Endothelial cell of umbilical vein (primary cell): ENCODE results near the gene LCE1F. TPM values are rescaled to one million over a fixed set of nuclear protein-coding genes. Genes with fewer than 3 reads are reported as not detected.

ENCODE experiments used
- BruUV-seq: library from RNA; stranded (reverse); fragments of 400-500 nt; replicated peaks from 2 replicates; lab custom pipeline; 2021; lab: Mats Ljungman, UMichigan
- CTCF ChIA-PET: fragments of 300-600, 350-600 bp; sonication (Branson Sonifier 250); formaldehyde crosslinking; loops from one replicate; lab custom pipeline; 2021; ENCODE audit warnings: antibody characterized with exemption, inconsistent platforms; lab: Charles Lee
- POLR2A ChIA-PET: fragments of 300-600, 350-600 bp; sonication (Branson Sonifier 250); formaldehyde crosslinking; loops from one replicate; lab custom pipeline; 2021; ENCODE audit warnings: antibody characterized with exemption, inconsistent platforms; lab: Charles Lee
- DNase-seq: peaks from one replicate; pipeline ENCODE4 v3.0.0-alpha.2; 2011; ENCODE audit warnings: low read depth, low spot score
- FAIRE-seq: peaks from 2 replicates; lab custom pipeline; 2011; peaks lifted over from hg19 to GRCh38; lab: Jason Lieb, UNC
- H2AFZ ChIP-seq: 2 replicates; pipeline ENCODE4 v1.6.0; 2012; ENCODE audit warnings: low read depth, low read length, control low read depth, inconsistent platforms
- H3K27ac ChIP-seq: 2 replicates; pipeline ENCODE4 v1.5.1; 2011; ENCODE audit warnings: low read depth, mild to moderate bottlenecking, control low read depth, low read length, moderate library complexity; ENCODE audit not compliant: insufficient read depth
- H3K27me3 ChIP-seq, 2 experiments: 2 replicates each; pipeline versions ENCODE4 v1.6.0 to v1.6.1; 2011; ENCODE audit warnings: low read length in 2 of 2, mixed read lengths in 1 of 2; ENCODE audit not compliant: control insufficient read depth in 2 of 2, insufficient read depth in 2 of 2
- H3K36me3 ChIP-seq, 2 experiments: 2 replicates in 1 of 2; 3 replicates in 1 of 2; pipeline ENCODE4 v1.5.1; 2011; ENCODE audit warnings: low read length in 2 of 2, mild to moderate bottlenecking in 1 of 2, moderate library complexity in 1 of 2; ENCODE audit not compliant: control insufficient read depth in 2 of 2, insufficient read depth in 2 of 2; ENCODE audit errors: extremely low read depth in 1 of 2
- H3K4me1 ChIP-seq: 3 replicates; pipeline ENCODE4 v1.5.1; 2011; ENCODE audit warnings: mild to moderate bottlenecking, low read length; ENCODE audit not compliant: control insufficient read depth, insufficient read depth; ENCODE audit errors: extremely low read depth
- H3K4me2 ChIP-seq: 2 replicates; pipeline ENCODE4 v1.6.1; 2011; ENCODE audit warnings: low read length, control low read depth, mixed read lengths; ENCODE audit not compliant: insufficient read depth
- H3K4me3 ChIP-seq, 3 experiments: fragments of 200-600 bp in 1 of 3; sonication (generic), shearing (Covaris generic) in 1 of 3; replicated peaks in 1 of 3; 2 replicates each; pipeline ENCODE4 v1.5.1; 2011 to 2016; ENCODE audit warnings: control low read depth in 3 of 3, low read length in 3 of 3, mild to moderate bottlenecking in 2 of 3, inconsistent platforms in 1 of 3, low read depth in 1 of 3, moderate library complexity in 1 of 3; ENCODE audit not compliant: insufficient read depth in 1 of 3
- H3K79me2 ChIP-seq: 2 replicates; pipeline ENCODE4 v1.6.0; 2012; ENCODE audit warnings: low read length, inconsistent platforms; ENCODE audit not compliant: control insufficient read depth, insufficient read depth
- H3K9ac ChIP-seq: replicated peaks from 2 replicates; pipeline ENCODE3; 2011; ENCODE audit warnings: low read length, control low read depth; ENCODE audit not compliant: insufficient read depth; ENCODE audit errors: extremely low read depth
- H3K9me1 ChIP-seq: replicated peaks from 3 replicates; pipeline ENCODE4 v1.6.0; 2011; ENCODE audit warnings: mild to moderate bottlenecking, low read length; ENCODE audit not compliant: control insufficient read depth, insufficient read depth; ENCODE audit errors: extremely low read depth
- H3K9me3 ChIP-seq: replicated peaks from 2 replicates; pipeline ENCODE4 v1.5.1; 2012; ENCODE audit warnings: low read length, inconsistent platforms; ENCODE audit not compliant: control insufficient read depth, insufficient read depth
- H4K20me1 ChIP-seq: replicated peaks from 2 replicates; pipeline ENCODE3; 2011; ENCODE audit warnings: mild to moderate bottlenecking, low read length; ENCODE audit not compliant: control insufficient read depth, insufficient read depth; ENCODE audit errors: extremely low read depth
- CTCF ChIP-seq, 2 donors: IDR thresholded peaks; 1 replicate in 1 of 2; 2 replicates in 1 of 2; pipeline ENCODE4 v1.5.1; 2011; ENCODE audit warnings: low read length in 2 of 2, mild to moderate bottlenecking in 2 of 2, moderate library complexity in 2 of 2, control low read depth in 1 of 2, inconsistent platforms in 1 of 2, low read depth in 1 of 2; ENCODE audit not compliant: insufficient read depth in 1 of 2; ENCODE audit errors: extremely low read depth in 1 of 2
- EZH2 ChIP-seq: IDR thresholded peaks from 2 replicates; pipeline ENCODE4 v1.6.1; 2012; ENCODE audit warnings: borderline replicate concordance, low read depth, mild to moderate bottlenecking, moderate library complexity, low read length, inconsistent platforms; ENCODE audit not compliant: severe bottlenecking
- FOS ChIP-seq: IDR thresholded peaks from 2 replicates; pipeline ENCODE4 v1.6.1; 2011; ENCODE audit warnings: mild to moderate bottlenecking, low read length, moderate library complexity, borderline replicate concordance; ENCODE audit not compliant: insufficient read depth
- GATA2 ChIP-seq: IDR thresholded peaks from 2 replicates; pipeline ENCODE4 v1.7.0; 2011; ENCODE audit warnings: low read depth, mild to moderate bottlenecking, moderate library complexity, mixed read lengths, low read length; ENCODE audit not compliant: insufficient read length, insufficient read depth
- JUN ChIP-seq: IDR thresholded peaks from 2 replicates; pipeline ENCODE4 v1.6.1; 2011; ENCODE audit warnings: borderline replicate concordance, low read depth; ENCODE audit not compliant: insufficient read length, insufficient read depth
- MAX ChIP-seq: IDR thresholded peaks from 2 replicates; pipeline ENCODE4 v1.6.1; 2011; ENCODE audit not compliant: insufficient read depth, insufficient read length
- MYC ChIP-seq: IDR thresholded peaks from one replicate; pipeline ENCODE4 v1.6.1; 2011; ENCODE audit warnings: mild to moderate bottlenecking, low read depth, low read length
- POLR2A ChIP-seq: IDR thresholded peaks from 2 replicates; pipeline ENCODE4 v1.6.1; 2012; ENCODE audit warnings: low read depth, mild to moderate bottlenecking, control low read depth, low read length
- POLR2AphosphoS5 ChIP-seq: IDR thresholded peaks from 2 replicates; pipeline ENCODE4 v1.6.1; 2012; ENCODE audit warnings: low read depth, mild to moderate bottlenecking, control low read depth, low read length, moderate library complexity; ENCODE audit not compliant: insufficient read depth
- dilution Hi-C: fragments of 300-500 bp; cut with MboI; formaldehyde crosslinking; loops from one replicate; pipeline ENCODE4 v1.15.0; 2019; ENCODE audit warnings: low sequenced_read_pairs; ENCODE audit not compliant: extremely low pct_ligation_motif_present
- intact Hi-C: fragments of 100-400 bp; cut with micrococcal nuclease; formaldehyde crosslinking; loops from one replicate; pipeline ENCODE4 v1.10.0; 2022
- polyA plus RNA-seq, 4 experiments: library from polyadenylated mRNA; depleted of rRNA in 3 of 4; stranded (reverse) in 3 of 4; unstranded in 1 of 4; fragments of >200 nt; gene quantifications; 2 replicates each; pipeline versions ENCODE4 v1.2.1 to v1.2.3, GENCODE V29; 2011 to 2012; ENCODE audit warnings: missing spikeins in 1 of 4
- total RNA-seq: library from RNA; stranded (reverse); gene quantifications from 2 replicates; pipeline ENCODE4 v1.2.3, GENCODE V29; 2021

The LCE1F gene
- total and polyA plus RNA-seq, 2 donors (not counting 3 experiments of a cell fraction or from before 2014, with no cell fraction given): not detected

- Histone ChIP-seq H4K20me1 (no peaks in the 10 kb centered on the region), H3K27ac (no peak overlapping the region), H3K36me3 (no peaks in the 10 kb centered on the region), H3K9me3 (no peaks in the 10 kb centered on the region), H3K9ac (no peak overlapping the region), H2AFZ (no peak overlapping the region), H3K4me2 (no peak overlapping the region), H3K4me1 (no peaks in the 10 kb centered on the region), H3K9me1 (no peaks in the 10 kb centered on the region), H3K79me2 (no peaks in the 10 kb centered on the region), H3K4me3 (no peak overlapping the region), H3K27me3 (no peaks in the 10 kb centered on the region)
- intact Hi-C loops: no loop called here
- TF ChIP-seq EZH2 (no peak), FOS (no peak), POLR2A (no peak), MYC (no peak), JUN (no peak)
- POLR2A ChIA-PET: no interaction called here
- no TSS peak for BruUV-seq
- CTCF ChIA-PET: no interaction called here
- dilution Hi-C loops: no loop called here
- DNase-seq: no peak
- FAIRE-seq: no peak
Measured at GRCh38 chr1:152811050-152811449, 36.1 kb downstream of the LCE1F start.

DNA sequence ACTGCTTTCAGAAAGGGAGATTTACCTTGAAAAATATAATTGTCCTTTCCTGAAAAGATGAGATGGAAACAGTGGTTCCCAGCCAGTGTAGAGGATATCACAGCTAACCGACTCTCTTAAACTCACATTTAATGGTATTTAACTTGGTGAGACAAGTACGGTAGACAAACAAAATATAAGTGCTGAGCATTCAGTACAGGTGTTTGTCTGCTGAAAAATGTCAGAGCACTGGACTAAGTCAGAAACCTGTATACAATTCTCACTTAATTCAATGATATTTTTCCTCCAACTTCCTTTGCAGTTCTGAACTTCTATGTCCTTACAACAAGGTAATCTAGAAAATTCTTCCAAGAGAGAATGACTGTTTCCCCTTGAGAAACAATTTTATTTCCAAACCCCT is 36.7 kb downstream of the LCE1F start, which contains the start of gene LCE1B:
TSS of gene LCE1B (plus strand) at position 301 of the 400 bp plus-strand sequence. CDS start 476 bp downstream, outside the sequence.
- no peak within 1 kb of the TSS for H3K4me2 ChIP-seq
- no peaks in the 10 kb centered on the region for H3K79me2 ChIP-seq
- intact Hi-C loops (no loop called here), dilution Hi-C loops (no loop called here)
- H3K9me3 ChIP-seq: no peaks in the 10 kb centered on the region
- H3K4me3 ChIP-seq: no peak within 1 kb of the TSS
- DNase-seq: no peak
- TF ChIP-seq POLR2A (no peak), MYC (no peak), FOS (no peak), MAX (no peak), POLR2AphosphoS5 (no peak), GATA2 (no peak), CTCF (IDR thresholded peaks at IDR 0.05; ENCODE audit: extremely low read depth in 1 of 2, insufficient read depth in 1 of 2, low read depth in 1 of 2, low read length in 2 of 2) (no peak), EZH2 (no peak), JUN (no peak)
- CTCF ChIA-PET: no interaction called here
- FAIRE-seq: no peak
- POLR2A ChIA-PET: no interaction called here
- no TSS peak for BruUV-seq
- H3K27ac ChIP-seq: no peak within 1 kb of the TSS
- no peaks in the 10 kb centered on the region for H3K9me1 ChIP-seq
- H3K36me3 ChIP-seq: no peaks in the 10 kb centered on the region
- H3K27me3 ChIP-seq: no peaks in the 10 kb centered on the region
- H2AFZ ChIP-seq: no peak within 1 kb of the TSS
- no peaks in the 10 kb centered on the region for H4K20me1 ChIP-seq
- no peak within 1 kb of the TSS for H3K9ac ChIP-seq
- H3K4me1 ChIP-seq: no peaks in the 10 kb centered on the region
